HG03280 (cell line): Measurements from ENCODE around the gene LRP8.

Source experiments
- ATAC-seq: cut with Tn5 transposase; IDR thresholded peaks from one replicate; pipeline ENCODE4 v1.9.1; 2021; ENCODE audit warnings: mild to moderate bottlenecking, moderate library complexity; ENCODE audit not compliant: unreplicated experiment

The LRP8 gene

GRCh38 chr1:53308506-53308905, 19.4 kb downstream of the LRP8 start:
- no peak for ATAC-seq

DNA sequence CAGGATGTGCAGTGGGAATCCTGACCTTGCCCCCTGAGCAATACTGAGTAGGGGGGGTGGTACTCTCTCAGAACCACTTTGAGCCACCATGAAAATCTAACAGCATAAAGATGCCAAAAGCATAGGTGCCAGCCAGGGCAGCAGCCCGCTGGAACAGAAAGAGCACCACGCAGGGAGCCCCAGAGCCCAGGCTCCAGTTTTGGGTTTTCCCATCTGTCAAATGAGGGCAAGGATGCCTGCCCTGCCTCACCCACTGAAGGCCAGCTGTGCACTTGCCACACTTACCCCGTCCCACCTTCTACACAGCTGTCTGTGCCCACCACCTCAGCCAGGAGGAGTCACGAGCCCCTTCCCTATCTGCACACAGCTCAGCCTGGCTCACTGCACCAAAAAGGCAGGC, 20.8 kb downstream of the LRP8 start:
- ATAC-seq: no peak

GRCh38 chr1:53306168-53306567, 21.7 kb downstream of the LRP8 start:
- no peak for ATAC-seq

GRCh38 chr1:53305650-53306049, 22.2 kb downstream of the LRP8 start:
- ATAC-seq: no peak

DNA sequence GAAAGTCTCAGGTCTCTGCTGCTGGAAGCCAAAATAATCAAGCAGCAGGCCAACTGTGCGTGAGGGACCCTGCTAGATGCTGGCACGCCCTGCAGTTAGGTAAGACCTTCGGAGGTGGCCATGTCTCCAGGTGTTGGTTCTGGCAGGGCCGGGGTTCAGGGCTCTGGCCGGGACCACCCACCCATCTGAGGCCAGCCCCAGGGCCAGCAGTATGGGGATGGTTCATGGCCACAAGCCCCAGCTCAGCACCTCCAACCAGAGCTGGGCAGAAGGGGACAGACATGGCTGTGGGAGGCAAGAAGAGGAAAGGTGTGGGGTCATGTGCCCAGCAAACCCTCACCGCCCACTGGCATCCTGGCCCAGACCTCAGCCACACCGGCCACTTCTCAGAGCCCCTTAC, 23.3 kb downstream of the LRP8 start:
- no peak for ATAC-seq

DNA sequence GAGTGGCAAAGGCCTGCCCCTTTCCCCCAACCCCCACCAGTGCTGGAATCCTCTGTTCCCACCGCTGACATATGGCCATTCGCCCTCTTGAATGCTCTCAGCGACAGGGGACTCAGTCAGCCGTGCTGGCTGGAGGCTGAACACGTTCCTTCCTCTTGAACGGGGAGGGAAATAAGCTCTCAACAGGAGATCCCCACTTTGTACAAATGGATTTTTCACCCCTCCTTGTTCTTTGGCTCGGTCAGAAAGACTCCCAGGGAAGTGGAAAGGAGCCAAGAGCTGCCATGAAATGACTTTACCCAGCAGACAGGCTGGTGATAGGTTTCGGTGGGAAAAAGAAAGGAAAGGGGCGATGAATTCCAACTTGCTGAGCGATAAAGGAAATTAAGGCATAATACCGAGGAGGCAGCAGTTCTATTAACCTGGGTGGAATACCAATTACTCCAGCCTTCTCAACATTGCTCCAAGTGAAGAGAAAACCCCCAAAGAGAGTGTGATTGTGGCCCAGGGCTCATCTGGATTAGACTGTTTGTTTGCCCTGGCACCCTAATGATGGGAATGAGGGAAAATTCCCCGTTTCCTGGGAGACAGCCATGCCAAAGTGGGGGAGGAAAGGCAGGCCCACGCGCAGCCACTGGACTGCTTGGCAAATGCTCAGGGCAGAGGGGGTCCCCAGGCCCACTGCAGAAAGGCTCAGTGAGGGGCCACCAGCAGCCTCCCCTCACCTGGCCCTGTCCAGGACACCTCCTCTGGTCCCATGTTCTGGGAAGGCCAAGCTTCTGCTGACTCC, 23.9 kb downstream of the LRP8 start:
- ATAC-seq: no peak

DNA sequence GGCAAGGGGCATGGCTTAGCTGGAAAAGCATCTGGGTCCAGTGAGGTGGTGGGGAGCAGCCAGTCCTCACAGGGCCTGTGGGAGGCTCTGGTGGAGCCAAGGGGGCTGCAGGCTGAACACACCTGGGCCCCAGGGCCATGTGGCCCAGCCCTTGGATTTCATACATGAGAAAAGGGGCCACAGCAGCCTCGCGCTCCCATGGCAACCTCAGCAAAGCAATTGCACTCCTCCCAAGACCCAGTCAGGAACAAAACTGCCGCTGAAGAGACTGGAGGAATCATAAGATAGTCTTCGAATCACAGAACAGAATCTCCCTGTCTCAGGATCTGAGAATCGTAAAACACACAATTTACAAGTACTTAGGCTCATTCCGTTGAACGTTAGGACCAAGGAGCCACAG, 24.6 kb downstream of the LRP8 start:
- ATAC-seq: no peak

GRCh38 chr1:53299233-53299632, 28.6 kb downstream of the LRP8 start:
- ATAC-seq: no peak

DNA sequence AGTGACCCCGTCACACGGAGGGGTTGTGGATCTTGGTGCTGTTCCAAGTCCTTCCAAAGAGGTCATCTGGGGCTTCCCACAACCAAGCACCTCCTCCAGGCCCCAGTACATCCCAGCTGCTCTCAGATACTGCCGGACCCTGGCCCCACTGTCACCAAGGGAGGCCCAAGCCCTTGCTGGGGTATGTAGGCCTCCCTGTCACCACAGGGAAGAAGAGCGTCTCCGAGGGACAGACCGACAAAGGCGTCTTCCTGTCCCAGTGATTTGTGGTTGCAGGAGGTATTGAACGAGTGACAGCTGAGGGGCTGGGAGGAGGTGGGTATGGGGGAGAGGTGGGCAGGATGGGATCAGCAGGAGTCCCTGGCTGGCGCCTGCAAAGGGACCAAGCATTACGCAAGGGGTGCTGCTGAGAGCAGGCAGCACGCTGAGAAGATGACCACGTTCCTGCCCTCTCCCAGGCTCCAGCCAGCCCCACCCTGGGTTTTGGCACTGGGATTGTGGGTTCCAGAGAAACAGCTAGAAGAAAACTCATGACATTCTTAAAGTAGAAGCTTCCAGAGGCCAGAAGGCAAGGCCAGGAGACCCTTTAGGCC, 29.7 kb downstream of the LRP8 start:
- ATAC-seq: no peak

GRCh38 chr1:53297195-53297594, 30.7 kb downstream of the LRP8 start:
- ATAC-seq: no peak

DNA sequence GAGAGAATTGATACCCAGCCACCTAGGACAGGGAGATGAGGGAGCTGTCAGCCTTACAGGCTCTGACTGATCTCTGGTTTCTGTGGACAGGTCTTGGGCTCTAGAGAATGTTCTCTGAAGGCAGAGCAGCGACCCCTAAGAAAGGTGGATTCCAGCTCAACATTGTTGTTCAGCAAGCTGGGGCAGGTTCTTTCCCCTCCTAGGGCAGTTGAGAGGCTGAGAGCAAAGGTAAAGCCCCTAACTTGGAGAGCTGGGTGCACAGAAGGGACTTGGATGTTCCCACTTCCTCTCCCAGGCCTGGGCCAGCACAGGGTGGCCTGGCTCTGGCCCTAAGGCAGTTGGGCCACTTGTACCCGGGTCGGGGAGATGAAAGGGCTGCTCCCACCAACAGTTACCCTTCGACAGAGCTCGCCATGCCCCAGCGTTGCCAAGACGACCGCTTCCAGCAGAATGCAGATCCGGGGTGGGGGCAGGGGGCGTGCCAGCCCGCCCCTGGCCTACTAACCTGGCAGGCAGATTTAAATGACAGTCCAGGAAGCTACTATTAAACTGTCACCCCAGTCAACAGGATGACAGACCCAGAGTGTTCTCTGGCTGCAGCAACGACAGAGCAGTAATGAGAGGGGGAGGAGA, 31.6 kb downstream of the LRP8 start:
- ATAC-seq: no peak

DNA sequence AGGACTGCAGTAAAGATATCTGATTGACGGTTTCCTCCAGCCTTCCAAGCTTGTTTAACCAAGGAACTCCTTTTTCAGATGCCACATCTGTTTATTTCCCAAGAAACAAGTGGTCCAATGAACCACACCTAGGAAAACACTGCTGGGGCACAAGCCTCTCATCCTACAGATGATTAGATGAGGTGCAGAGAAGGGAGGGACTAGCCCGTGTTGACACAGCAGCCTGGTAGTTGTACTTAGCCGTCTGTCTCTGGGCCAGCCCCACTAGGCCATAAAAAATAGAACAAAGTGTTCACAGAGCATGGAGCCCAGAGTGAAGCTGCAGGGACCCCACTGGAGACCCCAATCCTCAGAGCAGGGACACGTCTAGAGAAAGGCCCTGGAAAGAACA, 32.1 kb downstream of the LRP8 start:
- no peak for ATAC-seq

DNA sequence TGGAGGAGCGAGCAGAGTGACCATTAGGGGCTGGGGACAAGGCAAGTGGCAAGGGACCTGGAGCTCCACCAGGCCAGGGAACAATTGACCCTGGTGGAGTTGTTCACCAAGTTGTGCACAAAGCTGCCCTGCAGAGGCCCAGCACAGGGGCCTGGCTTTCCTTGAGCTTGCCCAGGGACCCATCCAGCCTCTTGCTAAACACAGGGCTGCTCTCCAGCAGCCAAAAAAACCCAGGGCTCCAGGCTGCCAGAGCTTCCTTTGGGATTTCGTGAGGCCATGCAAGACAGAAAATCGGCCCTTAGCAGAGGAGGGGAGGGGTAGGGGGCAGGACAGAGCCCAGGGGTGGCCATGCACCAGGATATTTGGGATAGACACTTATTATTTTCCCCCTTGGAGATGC, 32.6 kb downstream of the LRP8 start:
- ATAC-seq: no peak

DNA sequence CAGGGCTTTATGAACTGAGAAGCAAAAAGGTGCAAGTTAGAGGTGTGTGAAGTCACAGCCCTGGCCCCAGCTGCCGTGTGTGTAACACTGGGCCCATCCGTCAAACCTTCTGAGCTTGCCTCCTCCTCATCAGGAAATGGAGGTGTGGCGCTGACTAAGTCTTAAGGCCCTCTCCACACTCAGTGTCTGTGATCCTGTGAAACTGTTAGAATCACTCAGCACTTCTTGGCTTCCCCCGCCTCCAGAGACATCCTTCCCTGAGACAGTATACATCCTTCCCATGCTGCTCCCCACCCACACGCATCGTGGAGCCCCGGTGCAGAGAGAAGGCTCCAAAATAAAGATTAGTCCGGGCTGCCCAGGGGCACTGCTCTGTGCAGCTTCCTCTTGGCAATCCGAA, 33.3 kb downstream of the LRP8 start:
- ATAC-seq: no peak

GRCh38 chr1:53294061-53294460, 33.8 kb downstream of the LRP8 start:
- no peak for ATAC-seq

- no peak for ATAC-seq
These were observed 34.7 kb downstream of the LRP8 start for GRCh38 chr1:53293123-53293522.

DNA sequence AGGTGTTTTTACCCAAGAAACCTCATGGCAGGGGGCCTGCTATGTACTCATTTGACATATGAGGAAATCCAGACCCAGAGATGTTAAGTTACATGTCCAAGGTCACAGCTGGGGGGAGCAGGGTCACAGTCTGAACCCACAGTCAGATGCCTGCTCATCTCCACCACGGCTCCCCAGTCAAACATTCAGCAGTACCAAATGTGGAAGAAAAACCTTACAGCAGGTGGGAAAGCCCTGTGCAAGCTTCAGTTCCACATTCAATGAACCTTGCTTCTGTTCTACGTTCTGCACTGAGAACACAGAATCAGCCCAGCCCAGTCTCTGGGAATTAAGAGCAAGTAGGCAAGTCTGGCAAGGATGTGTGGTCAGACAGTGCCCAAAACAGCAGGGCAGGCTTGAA, 35.2 kb downstream of the LRP8 start:
- ATAC-seq: no peak

DNA sequence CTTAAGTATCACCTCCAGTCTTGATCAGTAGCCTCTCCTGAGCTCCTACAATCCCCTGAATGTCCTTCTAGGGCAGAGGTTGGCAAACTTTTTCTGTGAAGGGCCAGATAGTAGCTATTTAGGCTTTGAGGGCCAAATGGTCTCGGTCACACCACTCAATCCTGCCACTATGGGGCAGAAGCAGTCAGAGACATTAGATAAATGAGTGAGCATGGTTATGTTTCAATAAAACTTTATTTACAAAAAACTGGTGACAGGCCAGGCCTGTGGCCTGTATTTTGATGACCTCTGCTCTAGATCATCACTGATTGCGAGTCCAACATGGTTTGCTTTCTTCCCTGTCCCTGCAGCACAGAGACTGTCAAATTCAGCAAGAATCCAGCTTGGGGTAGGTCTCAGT, 36.3 kb downstream of the LRP8 start:
- no peak for ATAC-seq

GRCh38 chr1:53288790-53289429, 39.0 kb downstream of the LRP8 start:
- ATAC-seq: no peak

- ATAC-seq: no peak
These were observed 39.7 kb downstream of the LRP8 start for GRCh38 chr1:53288002-53288789.

DNA sequence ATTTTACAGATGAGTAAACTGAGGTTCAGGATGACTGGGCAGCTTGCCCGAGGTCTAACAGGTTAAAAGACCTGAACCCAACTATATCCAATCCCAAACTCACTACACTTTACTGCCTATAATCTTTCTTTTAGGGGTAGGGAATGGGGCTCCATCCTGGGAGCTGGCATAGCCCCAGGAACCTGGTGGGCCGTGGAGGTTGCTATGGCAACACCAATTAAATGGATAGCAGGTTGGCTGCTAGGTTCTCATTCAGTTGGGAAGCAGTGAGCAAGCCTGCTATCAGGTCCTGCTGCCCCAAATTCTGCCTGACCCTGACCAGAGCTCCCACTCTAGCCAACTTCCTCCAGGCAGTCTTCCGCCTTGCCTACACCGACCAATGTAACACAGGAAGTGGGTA, 40.9 kb downstream of the LRP8 start:
- ATAC-seq: no peak
